Gastroesophageal sphincter (tissue), 4 donors: ENCODE data around the gene ANKRD9. TPM values are rescaled to one million over a fixed set of nuclear protein-coding genes. Genes with fewer than 3 reads are reported as not detected.
A peak's percentile ranks its signal among the peaks of the same experiment; 100 is the strongest.

Source experiments
- ATAC-seq: fragments of 150-250 bp; one replicate; pipeline ENCODE4 v1.9.1; 2016; ENCODE audit warnings: mild to moderate bottlenecking, moderate library complexity
- H3K27ac ChIP-seq, 4 donors: fragments of 200-600 bp; sonication (generic) in 3 of 4; 1 replicate in 3 of 4; 2 replicates in 1 of 4; pipeline ENCODE4 v1.5.1; 2016 to 2019
- H3K27me3 ChIP-seq: fragments of 200-600 bp; sonication (generic); one replicate; pipeline ENCODE4 v1.5.1; 2019
- H3K36me3 ChIP-seq, 2 donors: fragments of 200-600 bp; sonication (generic); one replicate each; pipeline ENCODE4 v1.5.1; 2019; ENCODE audit warnings: control low read depth in 1 of 2
- H3K4me1 ChIP-seq, 3 donors: fragments of 200-600 bp; sonication (generic); 1 replicate in 2 of 3; 2 replicates in 1 of 3; pipeline ENCODE4 v1.5.1; 2016 to 2019; ENCODE audit warnings: control low read depth in 2 of 3
- H3K4me3 ChIP-seq, 2 donors: fragments of 200-600 bp; sonication (generic); one replicate each; pipeline ENCODE4 v1.5.1; 2019; ENCODE audit warnings: mild to moderate bottlenecking in 1 of 2, moderate library complexity in 1 of 2
- H3K9me3 ChIP-seq, 3 donors: fragments of 200-600 bp; sonication (generic); one replicate each; pipeline ENCODE4 v1.5.1; 2017 to 2019; ENCODE audit warnings: control low read depth in 2 of 3
- CTCF ChIP-seq, 4 experiments: fragments of 200-600 bp in 2 of 4; fragments of 450-650 bp in 2 of 4; sonication (generic) in 1 of 4; IDR thresholded peaks; one replicate each; pipeline ENCODE4 v1.5.1; 2017 to 2019; ENCODE audit warnings: antibody characterized with exemption in 4 of 4, mild to moderate bottlenecking in 2 of 4, moderate library complexity in 2 of 4
- EP300 ChIP-seq: sonication (generic); formaldehyde crosslinking; IDR thresholded peaks from one replicate; pipeline ENCODE4 v1.6.1; 2017; ENCODE audit warnings: antibody characterized with exemption, mild to moderate bottlenecking
- POLR2A ChIP-seq, 2 donors: fragments of 450-650 bp; IDR thresholded peaks; one replicate each; pipeline ENCODE4 v1.6.1; 2017; ENCODE audit warnings: antibody characterized with exemption in 2 of 2, mild to moderate bottlenecking in 2 of 2, moderate library complexity in 1 of 2
- POLR2AphosphoS5 ChIP-seq: sonication (generic); formaldehyde crosslinking; IDR thresholded peaks from one replicate; pipeline ENCODE4 v1.6.1; 2017; ENCODE audit warnings: antibody characterized with exemption
- WGBS, 2 donors: methylation state at CpG; one replicate each; pipeline ENCODE4 v1.1.5; 2018; ENCODE audit warnings: low coverage in 1 of 2; 5-methylcytosine and 5-hydroxymethylcytosine counted together
- total RNA-seq, 4 donors: library from RNA; depleted of rRNA; stranded (reverse); fragments of >200 nt; gene quantifications; one replicate each; pipeline ENCODE4 v1.1.0, GENCODE V29; 2016

Gene ANKRD9
- total RNA-seq, 4 donors from 2014 or later, result 19.4 to 44.2 (median 31.3) TPM

- Histone ChIP-seq H3K27ac (no peak overlapping the region), H3K4me3 (no peak overlapping the region), H3K36me3 (peaks cover 0 to 17% of the 10 kb centered on the region in 2 donors), H3K4me1 (peaks cover 0 to 9% (median 0%) of the 10 kb centered on the region in 3 donors), H3K27me3 (no peaks in the 10 kb centered on the region), H3K9me3 (peaks cover 0 to 5% (median 0%) of the 10 kb centered on the region in 3 donors)
- 83 to 96% methylated on average over 4 of the region's 4 CpGs for whole genome bisulfite sequencing, 2 donors
- ATAC-seq, result no peak
- TF ChIP-seq EP300 (no peak), POLR2A (IDR thresholded peaks at IDR 0.05) (no peak), CTCF (IDR thresholded peaks at IDR 0.05) (no peak), POLR2AphosphoS5 (no peak)
These were observed 28.2 kb downstream of the ANKRD9 start for GRCh38 chr14:102481371-102481770.

- Histone ChIP-seq H3K27ac (no peak overlapping the region), H3K4me1 (peaks cover 0 to 14% (median 0%) of the 10 kb centered on the region in 3 donors), H3K27me3 (no peaks in the 10 kb centered on the region), H3K36me3 (peaks cover 0 to 15% of the 10 kb centered on the region in 2 donors), H3K9me3 (peaks cover 0 to 5% (median 0%) of the 10 kb centered on the region in 3 donors), H3K4me3 (peak overlapping the region in 1 of 2 donors; percentile 12)
- 54 to 90% methylated on average over 2 to 7 of the region's 7 CpGs for WGBS, 2 donors
- TF ChIP-seq POLR2AphosphoS5 (no peak), CTCF (IDR thresholded peaks at IDR 0.05) (no peak), POLR2A (IDR thresholded peaks at IDR 0.05) (no peak)
- ATAC-seq, result no peak
These were observed 29.8 kb downstream of the ANKRD9 start for GRCh38 chr14:102479777-102480176.

GRCh38 chr14:102479107-102479506 is 30.5 kb downstream of the ANKRD9 start:
- Histone ChIP-seq H3K27me3 (no peaks in the 10 kb centered on the region), H3K36me3 (peaks cover 0 to 15% of the 10 kb centered on the region in 2 donors), H3K4me1 (peaks cover 0 to 15% (median 0%) of the 10 kb centered on the region in 3 donors), H3K9me3 (peaks cover 0 to 5% (median 0%) of the 10 kb centered on the region in 3 donors), H3K27ac (no peak overlapping the region), H3K4me3 (no peak overlapping the region)
- no peak for ATAC-seq
- 83 to 100% methylated on average over 2 of the region's 2 CpGs for WGBS, 2 donors
- TF ChIP-seq POLR2A (IDR thresholded peaks at IDR 0.05), result no peak
- no peak for TF ChIP-seq EP300
- no peak for TF ChIP-seq CTCF (IDR thresholded peaks at IDR 0.05)
- TF ChIP-seq POLR2AphosphoS5, result no peak

GRCh38 chr14:102474934-102475333 is 34.6 kb downstream of the ANKRD9 start:
- Histone ChIP-seq H3K27me3 (no peaks in the 10 kb centered on the region), H3K4me1 (peaks cover 0 to 14% (median 0%) of the 10 kb centered on the region in 3 donors), H3K36me3 (peaks cover 0 to 16% of the 10 kb centered on the region in 2 donors), H3K4me3 (no peak overlapping the region), H3K9me3 (no peaks in the 10 kb centered on the region), H3K27ac (no peak overlapping the region)
- no peak for TF ChIP-seq POLR2A (IDR thresholded peaks at IDR 0.05)
- no peak for TF ChIP-seq EP300
- no peak for TF ChIP-seq CTCF (IDR thresholded peaks at IDR 0.05)
- no peak for TF ChIP-seq POLR2AphosphoS5
- ATAC-seq, result peak; percentile 41
- 30 to 83% methylated on average over 2 to 3 of the region's 5 CpGs for whole genome bisulfite sequencing, 2 donors

- H3K4me1 ChIP-seq, result peaks cover 0 to 6% (median 0%) of the 10 kb centered on the region in 3 donors
- ATAC-seq, result no peak
- H3K9me3 ChIP-seq, result no peaks in the 10 kb centered on the region
- no peak overlapping the region for H3K27ac ChIP-seq
- WGBS, 2 donors, result 90% methylated on average over 1 to 2 of the region's 2 CpGs
- TF ChIP-seq POLR2A (IDR thresholded peaks at IDR 0.05) (no peak), CTCF (IDR thresholded peaks at IDR 0.05) (no peak), POLR2AphosphoS5 (no peak), EP300 (no peak)
- H3K36me3 ChIP-seq, result peaks cover 0 to 16% of the 10 kb centered on the region in 2 donors
- no peak overlapping the region for H3K4me3 ChIP-seq
- no peaks in the 10 kb centered on the region for H3K27me3 ChIP-seq
These were observed 36.0 kb downstream of the ANKRD9 start for GRCh38 chr14:102473559-102473958.
